Measurements from ENCODE around the gene DUSP28.

DNA sequence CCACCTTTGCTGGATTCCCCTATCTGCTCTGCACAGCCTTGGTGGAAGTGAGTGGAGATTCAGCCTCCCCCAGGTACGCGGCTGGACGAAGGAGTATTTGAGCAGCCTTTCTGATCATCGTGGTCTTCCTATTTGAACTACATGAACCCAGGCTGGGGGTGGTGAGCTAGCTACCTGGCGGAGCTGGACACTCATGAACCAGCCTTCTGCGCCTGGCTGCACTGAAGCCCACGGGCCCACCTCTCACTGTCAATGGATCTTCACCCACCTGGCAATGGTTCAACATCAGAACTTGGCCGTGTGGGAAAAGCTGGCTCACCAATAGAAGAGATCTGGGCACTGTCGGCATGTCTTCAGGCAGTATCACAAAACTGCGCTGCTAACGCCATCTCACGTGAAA is 37.8 kb upstream of the DUSP28 start:
- TF ChIP-seq CTCF (conservative IDR thresholded peaks at IDR 0.05) (no peak), ZFX (IDR thresholded peaks at IDR 0.05) (no peak)
